GM23338 (cell line): ENCODE measurements around the gene PERCC1.

Source experiments
- EZH2 ChIP-seq: fragments of 200-600 bp; sonication (generic); IDR thresholded peaks from one replicate; pipeline ENCODE4 v1.8.0; 2017; ENCODE audit warnings: antibody characterized with exemption, mild to moderate bottlenecking, low read depth; ENCODE audit not compliant: unreplicated experiment
- EZH2phosphoT487 ChIP-seq: fragments of 200-600 bp; sonication (generic); IDR thresholded peaks from one replicate; pipeline ENCODE4 v1.8.1; 2018; ENCODE audit warnings: antibody characterized with exemption; ENCODE audit not compliant: unreplicated experiment
- JUNB ChIP-seq: IDR thresholded peaks from one replicate; pipeline ENCODE4 v1.6.1; 2016; ENCODE audit warnings: antibody characterized with exemption; ENCODE audit not compliant: unreplicated experiment
- POLR2AphosphoS5 ChIP-seq: IDR thresholded peaks from 2 replicates; pipeline ENCODE4 v1.6.1; 2016; ENCODE audit warnings: antibody characterized with exemption, low read depth
- TF ChIP-seq, protein P1 (sequence below), 2 experiments: fragments of 200-600 bp in 1 of 2; sonication (generic) in 1 of 2; conservative IDR thresholded peaks; 2 replicates each; pipeline versions ENCODE4 v1.5.1 to v1.6.1; 2016 to 2017; ENCODE audit warnings: antibody characterized with exemption in 2 of 2, low read depth in 2 of 2, mild to moderate bottlenecking in 2 of 2, moderate library complexity in 1 of 2
- TF ChIP-seq, protein P2 (sequence below): IDR thresholded peaks from one replicate; pipeline ENCODE4 v1.6.1; 2018; ENCODE audit warnings: antibody characterized with exemption; ENCODE audit not compliant: unreplicated experiment

DNA sequence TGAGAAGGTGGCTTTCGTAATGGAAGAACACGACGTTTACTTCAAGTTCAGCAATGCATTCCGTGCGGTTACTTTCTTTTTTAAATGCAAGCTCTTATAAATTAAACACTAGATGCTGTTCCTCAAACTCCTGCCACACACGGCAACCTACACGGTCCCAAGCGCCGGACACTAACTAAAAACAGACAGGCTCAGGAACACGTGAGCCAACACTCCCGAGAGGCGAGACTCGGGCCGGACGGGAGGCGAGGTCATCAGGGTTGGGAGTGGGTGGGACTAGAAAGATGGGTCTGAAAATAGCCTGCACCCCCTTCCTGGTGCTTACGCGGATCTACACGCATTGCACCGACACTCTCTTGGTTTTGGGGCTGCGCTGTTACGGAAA, 37.5 kb downstream of the PERCC1 start:
- TF ChIP-seq, protein P1, sequence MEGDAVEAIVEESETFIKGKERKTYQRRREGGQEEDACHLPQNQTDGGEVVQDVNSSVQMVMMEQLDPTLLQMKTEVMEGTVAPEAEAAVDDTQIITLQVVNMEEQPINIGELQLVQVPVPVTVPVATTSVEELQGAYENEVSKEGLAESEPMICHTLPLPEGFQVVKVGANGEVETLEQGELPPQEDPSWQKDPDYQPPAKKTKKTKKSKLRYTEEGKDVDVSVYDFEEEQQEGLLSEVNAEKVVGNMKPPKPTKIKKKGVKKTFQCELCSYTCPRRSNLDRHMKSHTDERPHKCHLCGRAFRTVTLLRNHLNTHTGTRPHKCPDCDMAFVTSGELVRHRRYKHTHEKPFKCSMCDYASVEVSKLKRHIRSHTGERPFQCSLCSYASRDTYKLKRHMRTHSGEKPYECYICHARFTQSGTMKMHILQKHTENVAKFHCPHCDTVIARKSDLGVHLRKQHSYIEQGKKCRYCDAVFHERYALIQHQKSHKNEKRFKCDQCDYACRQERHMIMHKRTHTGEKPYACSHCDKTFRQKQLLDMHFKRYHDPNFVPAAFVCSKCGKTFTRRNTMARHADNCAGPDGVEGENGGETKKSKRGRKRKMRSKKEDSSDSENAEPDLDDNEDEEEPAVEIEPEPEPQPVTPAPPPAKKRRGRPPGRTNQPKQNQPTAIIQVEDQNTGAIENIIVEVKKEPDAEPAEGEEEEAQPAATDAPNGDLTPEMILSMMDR (conservative IDR thresholded peaks at IDR 0.05; ENCODE audit: low read depth in 2 of 2), result no peak
- no peak for TF ChIP-seq EZH2
- no peak for TF ChIP-seq JUNB
- no peak for TF ChIP-seq EZH2phosphoT487
- TF ChIP-seq, protein P2, sequence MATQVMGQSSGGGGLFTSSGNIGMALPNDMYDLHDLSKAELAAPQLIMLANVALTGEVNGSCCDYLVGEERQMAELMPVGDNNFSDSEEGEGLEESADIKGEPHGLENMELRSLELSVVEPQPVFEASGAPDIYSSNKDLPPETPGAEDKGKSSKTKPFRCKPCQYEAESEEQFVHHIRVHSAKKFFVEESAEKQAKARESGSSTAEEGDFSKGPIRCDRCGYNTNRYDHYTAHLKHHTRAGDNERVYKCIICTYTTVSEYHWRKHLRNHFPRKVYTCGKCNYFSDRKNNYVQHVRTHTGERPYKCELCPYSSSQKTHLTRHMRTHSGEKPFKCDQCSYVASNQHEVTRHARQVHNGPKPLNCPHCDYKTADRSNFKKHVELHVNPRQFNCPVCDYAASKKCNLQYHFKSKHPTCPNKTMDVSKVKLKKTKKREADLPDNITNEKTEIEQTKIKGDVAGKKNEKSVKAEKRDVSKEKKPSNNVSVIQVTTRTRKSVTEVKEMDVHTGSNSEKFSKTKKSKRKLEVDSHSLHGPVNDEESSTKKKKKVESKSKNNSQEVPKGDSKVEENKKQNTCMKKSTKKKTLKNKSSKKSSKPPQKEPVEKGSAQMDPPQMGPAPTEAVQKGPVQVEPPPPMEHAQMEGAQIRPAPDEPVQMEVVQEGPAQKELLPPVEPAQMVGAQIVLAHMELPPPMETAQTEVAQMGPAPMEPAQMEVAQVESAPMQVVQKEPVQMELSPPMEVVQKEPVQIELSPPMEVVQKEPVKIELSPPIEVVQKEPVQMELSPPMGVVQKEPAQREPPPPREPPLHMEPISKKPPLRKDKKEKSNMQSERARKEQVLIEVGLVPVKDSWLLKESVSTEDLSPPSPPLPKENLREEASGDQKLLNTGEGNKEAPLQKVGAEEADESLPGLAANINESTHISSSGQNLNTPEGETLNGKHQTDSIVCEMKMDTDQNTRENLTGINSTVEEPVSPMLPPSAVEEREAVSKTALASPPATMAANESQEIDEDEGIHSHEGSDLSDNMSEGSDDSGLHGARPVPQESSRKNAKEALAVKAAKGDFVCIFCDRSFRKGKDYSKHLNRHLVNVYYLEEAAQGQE, result no peak
- no peak for TF ChIP-seq POLR2AphosphoS5
